Stimulated activated CD4-positive, alpha-beta T cell treated with anti-CD3 and anti-CD28 coated beads, Interleukin-12 subunit alpha, Interleukin-12 subunit beta, amount 100 ng/mL, for 4 hours (primary cell): ENCODE results near the gene WNT10A.

Experiments
- DNase-seq: peaks from one replicate; pipeline ENCODE4 v3.0.0-alpha.2; 2020

WNT10A gene

DNA sequence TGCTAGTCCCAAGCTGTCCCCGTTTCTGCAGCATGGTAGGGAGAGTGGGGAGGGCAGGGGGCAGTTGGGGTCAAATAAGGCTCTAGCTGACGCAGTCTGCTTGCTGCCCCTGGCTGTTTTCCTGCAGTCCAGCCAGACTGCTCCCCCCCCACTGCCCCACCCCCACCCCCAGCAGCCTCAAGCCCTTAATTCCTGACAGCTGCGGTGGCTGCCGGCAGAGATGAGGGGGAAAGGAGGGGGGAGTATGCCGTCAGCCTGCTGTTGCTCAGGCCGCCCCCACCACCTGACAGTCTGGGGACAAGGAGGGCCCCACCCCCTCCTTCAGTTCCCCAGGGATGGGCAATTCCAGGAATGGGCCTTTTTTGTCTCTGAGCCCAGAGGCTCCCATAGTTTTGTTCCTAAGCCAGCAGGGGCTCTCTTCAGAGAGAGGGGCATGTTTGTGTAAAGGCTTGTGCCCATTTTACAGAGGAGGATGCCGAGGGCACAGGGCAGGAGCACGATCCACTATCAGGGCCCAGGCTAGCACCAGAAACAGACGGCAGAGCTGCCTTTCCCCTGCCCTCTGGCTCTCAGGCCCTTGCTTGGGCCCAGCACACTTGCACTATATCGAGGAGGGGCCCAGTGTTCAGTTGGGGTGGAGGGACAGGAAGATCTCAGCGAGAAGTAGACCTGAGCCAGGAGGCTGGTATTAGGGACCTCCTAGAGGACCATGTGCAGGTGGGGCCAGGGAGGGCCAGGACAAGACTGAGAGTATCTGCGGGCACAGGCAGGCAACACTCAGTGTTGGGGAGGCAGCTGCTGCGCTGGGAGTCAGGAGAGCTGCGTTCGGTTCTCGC is 1.5 kb upstream of the WNT10A start:
- no peak for DNase-seq

DNA sequence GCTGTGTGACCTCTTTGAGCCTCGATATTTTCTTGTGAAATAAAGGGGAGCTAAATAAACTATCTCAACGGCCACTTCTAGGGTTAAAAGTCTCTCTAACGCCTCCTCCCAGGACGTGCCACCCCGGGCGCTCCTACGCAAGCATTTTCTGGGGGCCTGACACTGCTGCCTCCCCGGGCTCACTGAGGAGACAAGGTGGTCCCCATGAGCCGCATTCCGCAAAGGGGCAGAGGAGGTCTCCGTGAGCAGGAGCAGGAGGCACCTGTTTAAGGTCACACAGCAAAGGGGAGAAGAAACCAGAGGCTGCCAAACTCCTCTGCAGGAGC is 913 bp upstream of the WNT10A start:
- DNase-seq, result no peak

DNA sequence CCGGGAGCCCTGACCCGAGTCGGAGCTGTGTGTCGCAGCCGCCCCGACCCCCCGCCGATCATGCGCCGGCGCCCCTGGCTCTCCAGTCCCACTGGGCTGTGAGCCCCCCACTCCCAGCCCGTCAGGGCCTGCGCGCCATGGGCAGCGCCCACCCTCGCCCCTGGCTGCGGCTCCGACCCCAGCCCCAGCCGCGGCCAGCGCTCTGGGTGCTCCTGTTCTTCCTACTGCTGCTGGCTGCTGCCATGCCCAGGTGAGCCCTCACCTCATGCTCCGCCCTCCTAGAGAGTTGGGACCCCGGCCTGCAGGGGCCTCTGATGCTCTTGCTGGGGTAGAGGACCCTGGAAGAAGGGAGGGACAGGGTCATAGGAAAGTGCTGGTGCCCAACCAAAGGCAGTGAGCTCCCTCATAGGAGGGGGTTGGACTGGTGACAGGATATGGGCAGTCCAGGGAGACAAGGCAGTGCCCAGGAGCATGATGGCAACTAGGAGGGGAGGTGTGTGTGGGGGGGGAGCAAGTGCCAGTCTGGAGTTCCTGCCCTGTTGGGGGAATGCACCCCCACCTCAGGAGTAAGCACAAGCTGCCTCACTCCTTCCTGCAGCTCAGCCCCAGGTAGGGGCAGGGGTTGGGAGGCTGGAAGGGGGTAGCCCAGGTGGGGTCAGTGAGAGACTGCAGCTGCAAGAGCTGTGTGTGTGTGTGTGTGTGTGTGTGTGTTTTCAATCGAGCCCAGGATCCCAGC is 375 bp downstream of the WNT10A start:
- no peak for DNase-seq

DNA sequence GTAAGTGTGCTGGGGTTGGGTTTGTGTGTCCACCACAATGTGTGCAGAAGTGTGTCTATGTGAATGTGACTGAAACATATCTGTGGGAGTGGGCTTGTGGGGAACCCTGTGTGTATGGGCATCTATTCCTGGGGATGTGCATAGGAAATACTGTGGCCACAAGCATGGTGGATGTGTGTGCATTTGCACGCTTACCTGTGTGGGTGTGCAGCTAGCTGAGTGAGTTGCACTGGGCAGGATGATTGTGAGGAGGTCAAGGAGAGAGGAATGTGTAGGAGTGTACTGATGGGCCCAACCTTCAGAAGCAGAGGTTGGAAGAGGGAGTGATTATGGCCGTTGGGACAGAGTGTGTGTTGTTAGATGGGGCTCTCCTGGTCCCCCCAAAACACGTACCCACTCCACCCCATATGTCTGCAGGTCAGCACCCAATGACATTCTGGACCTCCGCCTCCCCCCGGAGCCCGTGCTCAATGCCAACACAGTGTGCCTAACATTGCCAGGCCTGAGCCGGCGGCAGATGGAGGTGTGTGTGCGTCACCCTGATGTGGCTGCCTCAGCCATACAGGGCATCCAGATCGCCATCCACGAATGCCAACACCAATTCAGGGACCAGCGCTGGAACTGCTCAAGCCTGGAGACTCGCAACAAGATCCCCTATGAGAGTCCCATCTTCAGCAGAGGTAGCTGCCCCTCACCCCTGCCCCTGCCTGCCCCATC is 1.2 kb downstream of the WNT10A start:
- DNase-seq, result no peak

DNA sequence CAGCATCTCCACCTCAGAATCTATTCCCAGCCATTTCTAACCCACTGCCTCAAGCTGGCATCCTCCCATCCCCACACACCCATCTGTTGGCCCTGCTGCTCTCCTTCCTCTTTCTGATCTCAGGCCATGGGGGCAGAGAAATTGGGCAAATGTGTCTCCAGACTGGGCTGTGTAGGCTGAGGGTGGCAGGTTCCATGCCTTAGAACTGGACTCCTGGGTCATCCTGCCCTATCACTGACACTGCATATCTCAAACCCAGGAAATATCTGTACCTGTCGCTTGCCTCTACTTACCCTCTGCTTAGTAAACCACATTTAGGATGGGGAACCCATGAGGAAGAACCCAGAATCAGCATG is 1.8 kb downstream of the WNT10A start:
- no peak for DNase-seq

DNA sequence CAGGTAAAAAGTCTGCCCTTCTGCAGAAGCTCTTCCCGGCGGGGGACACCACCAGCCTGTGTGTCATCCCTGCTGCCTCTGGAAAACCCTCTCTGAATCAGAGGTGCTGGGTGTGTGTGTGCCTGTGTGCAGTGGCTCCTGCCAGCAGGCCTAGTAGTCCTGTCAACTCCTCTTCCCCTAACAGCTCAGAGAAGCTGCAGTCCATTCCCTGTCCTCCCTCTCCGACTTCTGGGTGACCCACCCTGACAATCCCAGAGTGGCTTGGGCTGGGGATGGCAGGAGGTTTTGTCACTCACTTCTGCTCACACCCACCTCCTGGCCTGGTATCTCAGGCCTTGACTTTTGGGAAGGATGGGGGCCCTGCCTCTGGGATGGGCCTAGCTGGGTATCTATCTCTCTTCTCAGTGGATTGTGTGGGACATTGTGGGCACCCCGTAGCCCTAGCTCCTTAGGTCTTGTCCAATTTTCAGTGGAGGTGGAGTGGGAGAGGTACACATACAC is 2.3 kb downstream of the WNT10A start:
- no peak for DNase-seq

DNA sequence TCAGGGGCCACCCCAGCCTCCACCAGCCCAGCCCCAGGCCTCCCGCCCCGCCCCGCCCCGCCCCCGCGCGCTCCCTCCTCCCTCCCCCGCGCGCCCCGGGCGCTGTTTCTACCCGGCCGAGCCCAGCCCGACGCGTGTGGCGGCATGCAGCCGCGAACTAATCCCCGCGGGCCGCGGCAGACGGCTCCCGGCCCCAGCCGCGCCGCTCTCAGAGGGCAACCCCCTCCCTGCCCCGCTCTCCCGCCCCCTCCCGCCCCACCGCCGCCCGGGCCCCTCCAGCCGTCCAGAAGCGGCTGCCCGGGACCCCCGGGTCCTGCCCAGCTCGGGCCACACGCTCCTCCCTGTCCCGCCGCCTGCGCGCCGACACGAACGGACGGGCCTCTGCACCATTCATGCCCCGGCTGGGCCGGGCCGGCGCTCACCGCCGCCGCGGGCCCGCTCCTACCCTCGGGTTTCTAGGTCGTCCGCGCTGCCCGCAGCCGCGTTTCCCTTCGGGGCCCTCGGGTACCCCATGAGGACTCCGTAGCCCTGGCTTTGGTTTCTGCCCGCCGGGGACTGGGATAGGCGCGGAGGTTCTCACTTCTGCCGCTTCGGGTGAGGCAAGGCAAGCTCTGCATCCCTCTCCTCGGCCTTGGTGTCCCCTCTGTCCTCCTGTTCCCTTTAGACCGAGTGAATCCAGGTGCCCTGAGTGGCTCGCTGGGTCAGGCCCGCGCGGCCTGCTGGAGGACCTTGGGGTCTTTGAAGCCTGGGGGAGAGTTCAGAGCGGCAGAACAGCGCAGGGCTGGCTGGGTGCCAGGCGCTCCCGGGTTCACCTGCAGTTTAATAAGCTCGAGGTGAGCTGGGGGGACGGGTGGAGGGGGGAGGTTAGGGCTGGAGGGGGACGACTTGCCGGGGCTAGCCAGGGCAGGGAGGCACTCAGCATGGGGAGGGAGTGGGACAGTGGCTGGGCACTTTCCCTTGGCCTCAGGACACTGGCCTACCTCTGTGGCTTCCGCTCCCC is 3.1 kb downstream of the WNT10A start:
- DNase-seq, result peak; percentile 54

DNA sequence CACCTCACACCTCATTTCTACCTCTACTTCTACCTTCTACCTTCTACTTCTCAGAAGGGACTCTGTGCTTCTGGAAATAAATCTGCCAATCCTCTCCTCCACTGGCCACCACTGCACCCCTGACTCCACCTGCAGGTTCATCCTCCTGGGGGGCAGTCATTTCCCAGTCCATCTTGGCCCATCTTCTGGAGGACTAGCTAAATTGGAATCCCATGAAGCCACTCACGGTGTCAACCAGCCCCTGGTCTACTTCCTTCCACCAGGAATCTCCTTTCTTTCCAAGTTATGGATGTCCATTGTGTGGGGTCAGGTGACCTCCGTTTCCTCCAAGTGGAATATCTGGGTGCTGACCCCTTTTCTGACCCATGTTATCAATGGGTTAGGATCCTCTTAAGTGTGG is 3.9 kb downstream of the WNT10A start:
- no peak for DNase-seq

DNA sequence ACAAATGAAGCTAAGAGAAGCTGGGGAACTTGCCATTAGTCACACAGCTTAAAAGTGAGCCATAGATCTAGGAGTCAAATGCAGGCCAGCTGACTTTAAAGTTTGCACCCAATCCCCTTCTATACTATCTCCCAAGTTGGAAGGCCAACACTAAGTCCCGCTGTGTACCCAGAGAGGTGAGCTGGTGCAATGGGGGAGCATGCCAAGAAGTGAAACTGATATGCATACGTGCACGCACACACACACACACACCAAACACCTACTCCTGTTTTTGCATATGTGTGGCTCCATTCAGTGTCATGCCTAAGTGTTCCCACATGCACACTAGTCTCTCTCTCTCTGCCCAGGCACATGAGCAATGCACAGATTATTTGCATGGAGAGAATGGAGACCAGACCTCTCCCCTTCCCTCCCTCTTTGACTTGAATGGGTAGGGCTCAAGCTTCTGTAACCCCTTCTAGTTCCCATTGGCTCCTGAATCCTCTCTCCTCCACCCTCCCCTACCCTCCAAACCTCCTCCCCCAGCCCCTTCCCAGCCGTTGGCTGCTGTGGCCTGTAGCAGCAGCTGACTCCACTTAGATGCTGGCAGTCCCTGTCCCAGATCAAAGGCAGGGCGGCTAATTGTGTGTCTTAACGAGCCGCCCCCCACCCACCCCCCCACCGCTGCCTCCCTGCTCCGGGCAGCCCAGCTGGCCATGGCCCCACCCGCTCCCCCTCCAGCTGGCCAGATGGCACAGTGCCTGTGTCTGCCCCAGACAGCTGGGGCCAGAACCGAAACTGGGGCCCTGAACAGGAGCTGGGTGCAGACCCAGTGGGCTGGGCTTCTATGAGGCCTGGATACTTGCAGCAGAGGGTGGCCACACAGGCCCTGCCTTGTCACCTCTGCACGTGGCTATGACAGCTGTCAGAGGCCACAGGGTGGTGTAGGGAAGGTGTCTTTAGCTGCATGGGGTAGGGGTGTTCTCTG is 5.6 kb downstream of the WNT10A start:
- no peak for DNase-seq

DNA sequence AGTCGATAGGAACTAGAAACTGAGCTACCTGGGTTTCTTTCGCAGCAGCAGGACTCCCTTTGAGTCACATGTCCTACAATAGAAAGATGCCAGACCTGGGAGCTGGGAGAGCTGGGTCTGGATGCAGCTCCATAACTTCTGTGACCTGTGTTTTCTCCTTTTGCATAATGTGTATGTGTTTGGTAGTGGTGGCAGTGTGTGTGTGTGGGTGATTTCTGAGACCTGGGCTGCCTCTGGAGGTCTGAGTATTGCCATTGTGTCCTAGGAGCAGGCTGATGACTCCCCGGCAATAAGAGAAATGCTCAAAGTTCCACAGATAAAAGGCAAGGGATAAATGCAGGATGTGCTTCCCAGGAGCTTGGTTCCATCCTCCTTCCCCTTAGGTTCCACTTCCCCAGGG is 6.4 kb downstream of the WNT10A start:
- DNase-seq, result no peak

DNA sequence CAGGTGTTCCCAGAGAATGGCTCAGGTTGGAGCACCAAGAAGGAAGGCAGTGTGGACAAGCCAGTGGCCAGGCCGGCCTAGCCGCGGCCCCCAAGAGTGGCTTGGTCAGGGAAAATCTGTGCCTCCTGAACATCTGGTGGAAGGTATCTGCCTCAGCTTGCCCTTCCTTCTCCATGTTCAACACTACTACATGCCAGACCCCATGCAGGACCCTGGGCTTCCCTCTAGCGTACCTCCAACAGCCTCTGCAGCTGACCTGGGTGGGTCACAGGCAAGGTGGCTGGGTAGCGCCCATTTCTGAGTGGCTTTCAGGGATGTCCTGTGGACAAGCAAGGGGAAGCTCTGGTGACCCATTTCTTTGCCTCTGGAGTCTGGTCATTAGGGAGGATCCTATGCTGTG is 7.7 kb downstream of the WNT10A start:
- DNase-seq, result no peak

DNA sequence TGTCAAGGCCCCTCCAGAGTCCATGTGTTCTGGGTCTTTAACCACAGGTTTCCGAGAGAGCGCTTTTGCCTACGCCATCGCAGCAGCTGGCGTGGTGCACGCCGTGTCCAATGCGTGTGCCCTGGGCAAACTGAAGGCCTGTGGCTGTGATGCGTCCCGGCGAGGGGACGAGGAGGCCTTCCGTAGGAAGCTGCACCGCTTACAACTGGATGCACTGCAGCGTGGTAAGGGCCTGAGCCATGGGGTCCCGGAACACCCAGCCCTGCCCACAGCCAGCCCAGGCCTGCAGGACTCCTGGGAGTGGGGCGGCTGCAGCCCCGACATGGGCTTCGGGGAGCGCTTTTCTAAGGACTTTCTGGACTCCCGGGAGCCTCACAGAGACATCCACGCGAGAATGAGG is 9.3 kb downstream of the WNT10A start:
- DNase-seq, result no peak

DNA sequence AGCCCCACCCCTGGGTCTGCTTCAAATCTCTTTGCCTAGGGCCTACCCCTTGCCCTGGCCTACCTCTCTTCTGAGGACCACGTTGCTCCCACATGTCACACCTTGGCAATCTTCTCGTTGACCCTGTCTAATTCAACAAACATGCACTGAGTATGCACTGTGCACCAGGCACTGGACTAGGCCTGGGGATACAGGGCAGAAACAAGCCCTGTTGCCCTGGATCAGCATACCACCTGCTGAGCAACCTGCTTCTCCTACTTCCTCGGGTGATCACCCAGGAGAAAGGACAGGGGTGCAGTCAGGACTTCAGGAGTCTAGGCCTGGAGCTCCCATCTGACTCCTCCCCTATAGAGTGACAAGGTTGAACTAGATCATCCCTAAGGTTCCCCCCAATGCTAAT is 9.7 kb downstream of the WNT10A start:
- DNase-seq, result no peak

DNA sequence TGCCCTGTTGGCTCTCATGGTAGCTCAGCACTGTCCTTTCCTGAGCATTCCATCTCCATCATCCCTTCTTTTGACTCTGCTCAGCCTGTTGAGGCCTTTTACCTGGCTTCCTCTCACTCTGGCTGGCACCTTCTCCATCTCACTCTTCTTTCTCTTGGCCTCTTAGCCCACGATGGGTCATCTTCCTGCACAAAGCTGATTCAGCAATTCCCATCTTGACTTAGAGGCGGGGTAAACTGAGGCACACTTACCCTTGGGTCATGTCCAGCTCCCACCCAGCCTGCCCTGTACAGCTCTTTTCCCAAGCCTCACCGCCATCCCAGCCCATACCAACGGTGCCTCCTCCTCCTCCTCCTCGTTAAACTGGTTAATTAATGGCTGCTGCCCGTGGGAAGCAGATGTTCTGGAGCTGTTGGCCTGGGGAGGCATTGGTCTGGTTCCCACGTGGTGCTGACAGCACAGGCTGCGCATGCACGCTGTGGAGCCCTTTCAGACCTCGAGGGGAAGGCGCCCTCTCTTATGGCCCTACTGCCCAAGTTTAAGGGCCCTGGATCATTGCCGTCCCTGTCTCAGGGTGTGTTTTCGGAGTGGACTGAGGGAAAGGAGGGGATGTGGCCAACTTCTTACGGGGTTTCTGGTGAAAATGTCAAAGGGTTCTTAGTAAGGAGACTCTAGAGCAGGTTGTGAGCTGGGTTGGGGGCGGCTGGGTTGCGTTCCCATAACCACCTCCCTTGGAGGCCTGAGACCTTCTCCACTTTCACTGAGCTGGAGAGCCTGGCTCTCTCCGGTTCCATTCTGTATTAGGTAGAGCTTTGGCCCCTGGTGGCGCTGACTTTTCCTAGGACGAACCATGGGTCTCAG is 10.9 kb downstream of the WNT10A start:
- no peak for DNase-seq

DNA sequence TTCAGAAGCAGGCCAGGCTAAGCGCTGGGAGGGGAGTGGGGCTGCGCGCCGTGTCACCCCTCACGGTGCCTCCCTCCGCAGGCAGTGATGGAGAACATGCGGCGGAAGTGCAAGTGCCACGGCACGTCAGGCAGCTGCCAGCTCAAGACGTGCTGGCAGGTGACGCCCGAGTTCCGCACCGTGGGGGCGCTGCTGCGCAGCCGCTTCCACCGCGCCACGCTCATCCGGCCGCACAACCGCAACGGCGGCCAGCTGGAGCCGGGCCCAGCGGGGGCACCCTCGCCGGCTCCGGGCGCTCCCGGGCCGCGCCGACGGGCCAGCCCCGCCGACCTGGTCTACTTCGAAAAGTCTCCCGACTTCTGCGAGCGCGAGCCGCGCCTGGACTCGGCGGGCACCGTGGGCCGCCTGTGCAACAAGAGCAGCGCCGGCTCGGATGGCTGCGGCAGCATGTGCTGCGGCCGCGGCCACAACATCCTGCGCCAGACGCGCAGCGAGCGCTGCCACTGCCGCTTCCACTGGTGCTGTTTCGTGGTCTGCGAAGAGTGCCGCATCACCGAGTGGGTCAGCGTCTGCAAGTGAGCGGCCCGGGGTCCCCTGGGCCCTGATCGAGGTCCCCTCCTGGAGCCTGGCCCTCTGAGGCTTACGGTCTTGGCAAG is 12.2 kb downstream of the WNT10A start:
- DNase-seq, result peak; percentile 83

DNA sequence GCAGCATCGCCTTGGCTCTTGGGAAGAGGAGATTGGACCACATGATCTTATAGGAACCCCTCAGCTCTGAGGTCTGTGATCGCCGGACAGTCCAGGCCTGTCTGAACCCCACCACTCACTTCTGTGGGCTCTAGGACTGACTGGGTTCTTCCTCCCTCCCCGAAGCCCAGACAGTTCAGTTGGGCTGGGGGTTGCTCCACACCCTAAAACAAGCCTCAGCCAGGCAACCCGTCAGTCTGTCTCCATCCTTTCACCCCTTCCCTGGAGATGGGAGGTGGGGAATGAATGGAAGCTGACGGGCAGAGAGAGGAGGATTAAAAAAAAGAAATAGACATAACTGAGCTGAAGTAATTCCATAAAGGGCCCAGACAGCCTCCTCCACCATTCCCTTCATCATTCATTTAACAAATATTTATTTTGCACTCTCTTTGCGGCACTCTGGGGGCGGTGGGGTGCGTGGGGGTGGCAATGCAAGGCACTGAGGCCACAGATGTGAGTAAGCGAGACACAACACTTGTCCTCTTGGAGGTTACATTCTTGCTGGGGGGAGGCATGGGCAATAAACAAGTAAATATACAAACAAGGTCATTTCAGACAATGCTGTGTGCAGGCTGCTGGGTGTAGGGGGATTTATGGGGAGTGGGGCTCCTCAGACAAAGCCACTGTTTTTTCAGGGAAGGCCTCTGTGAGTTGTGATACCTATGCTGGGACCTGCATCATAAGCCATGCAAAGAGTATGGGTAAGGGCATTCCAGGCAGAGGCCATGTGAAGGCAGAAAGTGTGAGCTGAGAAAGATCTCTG is 12.9 kb downstream of the WNT10A start:
- DNase-seq, result peak; percentile 25

DNA sequence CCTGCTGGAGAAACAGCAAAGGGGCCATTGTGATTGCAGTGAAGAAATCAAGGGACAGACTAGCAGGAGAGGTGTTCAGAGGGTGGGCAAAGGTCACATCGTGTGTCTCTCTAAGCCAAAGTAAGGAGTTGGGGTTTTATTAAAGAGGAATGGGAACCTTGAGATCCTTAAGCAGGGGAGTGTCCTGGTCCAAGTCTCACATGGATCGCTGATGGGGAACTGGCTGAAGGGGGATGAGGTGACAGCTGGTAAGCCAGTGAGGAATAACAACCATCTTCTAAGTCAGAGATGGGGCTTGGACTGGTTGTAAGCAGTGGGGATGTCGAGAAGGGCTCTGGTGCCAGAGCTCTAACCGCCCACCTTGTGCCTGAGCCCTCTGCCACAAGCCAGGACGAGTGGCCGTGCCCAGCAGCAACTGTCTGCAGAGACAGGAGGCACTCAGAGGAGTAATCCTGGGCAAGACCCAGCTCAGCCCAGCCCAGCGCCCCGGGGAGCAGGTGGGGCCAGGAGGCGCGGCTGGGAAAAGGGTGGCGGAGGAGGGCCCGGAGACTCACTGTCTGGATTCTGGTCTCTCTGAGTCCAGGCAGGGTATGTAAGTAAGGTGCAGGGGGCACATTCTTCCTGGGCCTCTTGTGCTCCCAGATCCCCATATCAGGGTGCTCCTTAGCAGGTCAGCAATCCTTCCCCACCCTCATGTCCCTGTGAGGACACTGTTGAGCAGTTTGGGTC is 13.7 kb downstream of the WNT10A start:
- DNase-seq, result no peak

DNA sequence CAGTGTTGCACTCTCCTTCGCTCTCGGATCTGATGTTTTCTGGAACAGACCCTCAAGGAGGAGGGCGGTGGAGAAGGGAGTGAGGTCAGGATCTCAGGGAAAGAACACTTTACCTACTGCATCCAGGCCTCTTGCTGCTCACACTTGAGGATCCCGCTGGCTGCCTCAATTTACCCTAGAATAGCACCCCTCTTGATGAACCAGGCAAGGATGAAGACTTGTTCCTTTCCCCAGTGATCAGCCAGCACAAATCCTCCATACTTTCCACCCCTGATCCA is 14.2 kb downstream of the WNT10A start:
- DNase-seq, result no peak
